ENCODE data around the gene MALT1.

The MALT1 gene

DNA sequence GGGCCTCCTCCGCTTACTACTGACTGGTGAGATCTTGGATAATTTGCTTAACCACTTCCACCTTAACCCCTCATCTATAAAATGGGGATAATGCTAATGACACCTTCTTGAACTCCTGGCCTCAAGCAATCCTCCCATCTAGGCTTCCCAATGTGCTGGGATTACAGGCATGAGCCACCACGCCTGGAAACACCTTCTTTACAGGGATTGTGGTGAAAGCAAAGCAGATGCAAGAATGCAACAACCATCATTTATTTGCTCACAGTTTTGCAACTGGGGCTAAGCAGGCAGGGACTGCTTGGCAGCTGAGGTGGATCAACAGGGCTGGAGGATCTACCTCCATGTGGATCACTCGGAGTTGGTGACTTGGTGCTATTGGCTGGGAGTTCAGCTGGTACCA lies 117.2 kb downstream of the MALT1 start:
- no peak for DNase-seq
- H3K27ac ChIP-seq: peak overlapping the region; percentile 75
- TF ChIP-seq, protein P1, sequence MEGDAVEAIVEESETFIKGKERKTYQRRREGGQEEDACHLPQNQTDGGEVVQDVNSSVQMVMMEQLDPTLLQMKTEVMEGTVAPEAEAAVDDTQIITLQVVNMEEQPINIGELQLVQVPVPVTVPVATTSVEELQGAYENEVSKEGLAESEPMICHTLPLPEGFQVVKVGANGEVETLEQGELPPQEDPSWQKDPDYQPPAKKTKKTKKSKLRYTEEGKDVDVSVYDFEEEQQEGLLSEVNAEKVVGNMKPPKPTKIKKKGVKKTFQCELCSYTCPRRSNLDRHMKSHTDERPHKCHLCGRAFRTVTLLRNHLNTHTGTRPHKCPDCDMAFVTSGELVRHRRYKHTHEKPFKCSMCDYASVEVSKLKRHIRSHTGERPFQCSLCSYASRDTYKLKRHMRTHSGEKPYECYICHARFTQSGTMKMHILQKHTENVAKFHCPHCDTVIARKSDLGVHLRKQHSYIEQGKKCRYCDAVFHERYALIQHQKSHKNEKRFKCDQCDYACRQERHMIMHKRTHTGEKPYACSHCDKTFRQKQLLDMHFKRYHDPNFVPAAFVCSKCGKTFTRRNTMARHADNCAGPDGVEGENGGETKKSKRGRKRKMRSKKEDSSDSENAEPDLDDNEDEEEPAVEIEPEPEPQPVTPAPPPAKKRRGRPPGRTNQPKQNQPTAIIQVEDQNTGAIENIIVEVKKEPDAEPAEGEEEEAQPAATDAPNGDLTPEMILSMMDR (IDR thresholded peaks at IDR 0.05; ENCODE audit: low read depth, low read length, missing control alignments): no peak

DNA sequence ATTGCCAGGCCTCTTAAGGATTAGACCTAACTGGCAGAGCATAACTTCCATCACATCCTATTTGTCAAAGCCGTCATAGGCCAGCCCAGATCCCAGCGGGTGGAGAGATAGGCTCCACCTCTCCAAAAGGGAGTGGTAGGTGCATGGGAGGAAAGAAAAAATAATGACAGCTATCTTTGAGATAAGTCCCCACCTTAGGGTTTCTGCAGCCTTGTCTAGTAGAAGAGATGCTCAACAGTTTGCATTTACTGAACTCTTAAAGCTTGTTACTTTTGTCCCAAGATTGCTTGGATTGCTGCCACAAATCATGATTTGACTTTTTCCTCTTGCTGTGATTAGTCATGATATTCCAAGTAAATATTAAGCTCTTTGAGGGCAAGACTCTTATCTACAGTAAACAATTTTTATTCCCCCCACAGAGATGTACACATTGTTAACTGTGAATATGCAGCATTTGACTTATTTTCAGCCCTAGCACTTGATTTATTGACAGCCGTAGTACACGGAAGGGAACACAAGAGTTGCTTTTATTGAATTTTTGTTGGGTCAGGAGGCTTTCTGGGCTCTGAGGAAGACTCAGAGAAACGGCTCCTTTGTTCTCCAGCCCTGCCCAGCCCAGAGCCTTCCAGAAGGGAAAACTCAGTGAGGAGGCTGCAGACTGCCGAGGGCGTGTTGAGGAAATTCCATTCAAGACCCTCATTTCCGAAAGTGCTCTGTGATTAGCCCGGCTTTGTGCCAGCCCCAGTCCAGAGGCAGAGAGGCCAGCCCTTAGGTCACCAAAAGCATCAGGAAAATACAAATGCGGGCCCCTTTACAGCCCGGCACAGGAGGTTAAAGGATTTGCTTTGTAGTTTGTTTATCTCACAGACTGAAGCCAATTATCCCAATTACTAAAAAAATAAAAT lies 118.0 kb downstream of the MALT1 start:
- in situ Hi-C loops (cut with HindIII; ENCODE audit: low pct_ligation_motif_present, low sequenced_read_pairs): loop anchor here (25.0 kb wide), 1 partner anchor 273 kb away; no protein-coding TSS in a partner anchor
- H3K36me3 ChIP-seq (replicated peaks): no peaks in the 10 kb centered on the region
- peak overlapping the region; percentile 75 for H3K27ac ChIP-seq
- H3K4me3 ChIP-seq (ENCODE audit: low read depth, low read length): no peak overlapping the region
- peak; percentile 71 for DNase-seq
- no peaks in the 10 kb centered on the region for H3K27me3 ChIP-seq (replicated peaks)
- TF ChIP-seq, protein P1 (IDR thresholded peaks at IDR 0.05; ENCODE audit: low read depth, low read length, missing control alignments): no peak

More for the DNA sequence above, 117.2 kb downstream of the MALT1 start:
- H3K27me3 ChIP-seq (replicated peaks): no peaks in the 10 kb centered on the region
- no peak overlapping the region for H3K4me3 ChIP-seq (ENCODE audit: low read depth, low read length)
- in situ Hi-C loops (cut with HindIII; ENCODE audit: low pct_ligation_motif_present, low sequenced_read_pairs): loop anchor here (25.0 kb wide), 1 partner anchor 274 kb away; no protein-coding TSS in a partner anchor
- no peaks in the 10 kb centered on the region for H3K36me3 ChIP-seq (replicated peaks)

DNA sequence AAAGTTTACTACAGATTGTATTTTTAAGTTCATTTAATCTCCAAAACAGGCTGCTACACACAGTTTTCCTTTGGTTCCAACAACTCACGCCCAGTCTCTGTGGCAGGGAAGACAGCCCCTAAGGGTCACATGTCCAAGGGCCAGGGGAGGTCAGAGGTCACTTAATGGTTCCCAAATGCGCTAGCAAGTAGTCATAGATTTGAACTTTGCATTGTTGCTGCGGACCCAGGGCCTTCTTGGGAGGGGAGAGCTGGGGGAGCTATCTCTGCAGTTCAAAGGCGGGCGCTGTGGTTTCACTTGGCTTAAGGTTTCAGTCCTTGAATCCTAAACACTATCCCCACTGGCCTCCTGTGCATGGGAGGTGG lies 118.6 kb downstream of the MALT1 start:
- H3K27me3 ChIP-seq (replicated peaks): no peaks in the 10 kb centered on the region
- no peaks in the 10 kb centered on the region for H3K36me3 ChIP-seq (replicated peaks)
- peak overlapping the region; percentile 75 for H3K27ac ChIP-seq
- in situ Hi-C loops (cut with HindIII; ENCODE audit: low pct_ligation_motif_present, low sequenced_read_pairs): loop anchor here (25.0 kb wide), 1 partner anchor 272 kb away; no protein-coding TSS in a partner anchor
- H3K4me3 ChIP-seq (ENCODE audit: low read depth, low read length): no peak overlapping the region
- TF ChIP-seq, protein P1 (IDR thresholded peaks at IDR 0.05; ENCODE audit: low read depth, low read length, missing control alignments): no peak
- no peak for DNase-seq

DNA sequence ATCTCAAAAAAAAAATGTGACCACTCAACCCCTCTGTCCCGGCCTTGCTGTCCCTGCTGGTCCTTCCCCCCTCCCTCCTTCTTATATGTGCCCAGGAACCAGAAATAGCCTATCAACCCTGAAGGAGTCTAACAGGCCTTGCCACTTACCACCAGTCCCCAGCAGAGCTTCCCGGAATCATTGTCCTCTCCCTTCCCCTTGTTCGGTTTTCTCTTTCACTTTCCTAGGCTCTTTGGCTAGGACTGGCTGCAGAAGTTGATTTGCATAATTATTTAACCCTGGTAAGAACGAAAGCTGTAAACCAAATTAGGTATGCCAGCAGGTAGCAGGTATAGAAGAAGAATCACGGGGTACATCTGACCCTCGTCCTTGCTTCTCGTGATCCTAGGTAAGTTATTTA lies 120.8 kb downstream of the MALT1 start:
- Histone ChIP-seq H3K27me3 (replicated peaks) (no peaks in the 10 kb centered on the region), H3K27ac (no peak overlapping the region), H3K4me3 (ENCODE audit: low read depth, low read length) (no peak overlapping the region), H3K36me3 (replicated peaks) (no peaks in the 10 kb centered on the region)
- DNase-seq: no peak
- in situ Hi-C loops (cut with HindIII; ENCODE audit: low pct_ligation_motif_present, low sequenced_read_pairs): loop anchor here (25.0 kb wide), 1 partner anchor 270 kb away; no protein-coding TSS in a partner anchor
- TF ChIP-seq, protein P1 (IDR thresholded peaks at IDR 0.05; ENCODE audit: low read depth, low read length, missing control alignments): no peak

DNA sequence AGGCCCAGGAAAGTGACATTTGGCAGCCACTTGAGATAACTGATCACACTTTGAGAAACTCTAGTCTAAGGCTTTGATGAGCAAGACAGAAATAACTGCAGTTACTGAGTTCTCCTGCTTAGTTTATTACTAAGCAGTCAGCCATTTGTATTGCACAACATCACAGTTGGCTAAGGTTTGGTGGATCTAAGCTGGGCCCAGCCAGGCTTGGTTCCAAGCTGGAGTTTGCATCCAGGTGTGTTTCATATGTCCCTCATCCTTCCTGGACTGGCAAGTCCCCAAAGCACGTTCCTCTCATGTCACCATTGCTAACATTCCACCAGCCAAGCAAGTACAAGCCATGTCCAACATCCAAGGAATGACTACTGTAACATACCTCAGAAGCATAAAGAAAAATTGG lies 122.1 kb downstream of the MALT1 start:
- TF ChIP-seq, protein P1 (IDR thresholded peaks at IDR 0.05; ENCODE audit: low read depth, low read length, missing control alignments): no peak
- no peak overlapping the region for H3K27ac ChIP-seq
- H3K36me3 ChIP-seq (replicated peaks): no peaks in the 10 kb centered on the region
- H3K4me3 ChIP-seq (ENCODE audit: low read depth, low read length): no peak overlapping the region
- peak; percentile 53 for DNase-seq
- in situ Hi-C loops (cut with HindIII; ENCODE audit: low pct_ligation_motif_present, low sequenced_read_pairs): loop anchor here (25.0 kb wide), 1 partner anchor 269 kb away; no protein-coding TSS in a partner anchor
- no peaks in the 10 kb centered on the region for H3K27me3 ChIP-seq (replicated peaks)

All from brain microvascular endothelial cell (primary cell).